Heart right ventricle (tissue), 16 donors: ENCODE measurements around the gene ANO9. TPM values are rescaled to one million over a fixed set of nuclear protein-coding genes. Genes with fewer than 3 reads are reported as not detected.

Experiments
- ATAC-seq, 8 donors: fragments of 200-7000 bp; cut with Tn5 transposase; one replicate each; pipeline ENCODE4 v1.9.1; 2020; ENCODE audit warnings: mild to moderate bottlenecking in 8 of 8, moderate library complexity in 8 of 8, moderate number of reproducible peaks in 1 of 8
- DNase-seq, 2 donors: peaks; one replicate each; pipeline ENCODE4 v3.0.0-alpha.2; 2020
- H3K27ac ChIP-seq, 10 donors: fragments of 200-600 bp; sonication (generic) in 2 of 10; one replicate each; pipeline versions ENCODE4 v1.5.0 to v1.8.0; 2020 to 2022; ENCODE audit warnings: mild to moderate bottlenecking in 3 of 10
- H3K27me3 ChIP-seq, 7 donors: fragments of 200-600 bp; one replicate each; pipeline ENCODE4 v1.8.0; 2021 to 2022; ENCODE audit warnings: mild to moderate bottlenecking in 2 of 7
- H3K36me3 ChIP-seq, 9 donors: fragments of 200-600 bp; sonication (generic) in 1 of 9; one replicate each; pipeline versions ENCODE4 v1.5.0 to v1.8.0; 2020 to 2022; ENCODE audit warnings: mild to moderate bottlenecking in 2 of 9
- H3K4me1 ChIP-seq, 9 donors: fragments of 200-600 bp; sonication (generic) in 1 of 9; one replicate each; pipeline versions ENCODE4 v1.5.0 to v1.8.0; 2020 to 2022; ENCODE audit warnings: mild to moderate bottlenecking in 4 of 9
- H3K4me3 ChIP-seq, 10 donors: fragments of 200-600 bp; sonication (generic) in 2 of 10; one replicate each; pipeline versions ENCODE4 v1.5.0 to v1.8.0; 2020 to 2022; ENCODE audit warnings: mild to moderate bottlenecking in 7 of 10, moderate library complexity in 2 of 10
- H3K9me3 ChIP-seq, 11 donors: fragments of 200-600 bp in 10 of 11; sonication (generic) in 2 of 11; one replicate each; pipeline versions ENCODE4 v1.5.0 to v1.8.0; 2013 to 2022; ENCODE audit warnings: mild to moderate bottlenecking in 2 of 11, control low read depth in 1 of 11, moderate library complexity in 1 of 11
- CTCF ChIP-seq, 9 donors: fragments of 200-600 bp; sonication (generic) in 2 of 9; IDR thresholded peaks; one replicate each; pipeline versions ENCODE4 v1.5.0 to v1.8.0; 2021 to 2022; ENCODE audit warnings: antibody characterized with exemption in 9 of 9, mild to moderate bottlenecking in 5 of 9, moderate library complexity in 1 of 9
- WGBS, 2 donors: extraction: QIAGEN DNeasy Blood & Tissue Kit; methylation state at CpG; one replicate each; pipeline ENCODE4 v1.1.7; 2013; ENCODE audit warnings: inconsistent platforms in 1 of 2; 5-methylcytosine and 5-hydroxymethylcytosine counted together
- intact Hi-C, 10 donors: fragments of 100-400 bp; cut with DNase I; formaldehyde crosslinking; loops; one replicate each; pipeline versions ENCODE4 v1.11.1 to v1.14.2; 2022
- polyA plus RNA-seq, 2 donors: library from polyadenylated mRNA; stranded (reverse); fragments of 200-250 nt; gene quantifications; one replicate each; pipeline ENCODE4 v1.2.3, GENCODE V29; 2013
- total RNA-seq, 10 donors: library from RNA; stranded (reverse); fragmentation: NEBNext Ultra II Directional in 3 of 10; extraction: Animal tissue kit (Norgen Biotek cat#: 25700) in 3 of 10; gene quantifications; one replicate each; pipeline versions ENCODE4 v1.2.1 to v1.2.4, GENCODE V29; 2021 to 2023
- donor health status: Arrhythmogenic right ventricular cardiomyopathy.
- donor health status: ischemic (EF 13 %, LVEDD 7.1; RV severe dilation, severe dysfunction).
- donor health status: healthy with polysubstance abuse.
- donor health status: DM: no; HTN: yes; CAD: no.
- donor health status: DM: no; HTN: no; CAD: no.
- donor health status: ischemic (EF 25% LVEDD 6.9; RV normal size, moderate dysfunction).
- donor health status: ischemic (EF 25% LVEDD 5.7; RV mildly dilated, moderate dysfunction).
- donor health status: healthy.
- donor health status: DM: yes; HTN: yes; CAD: no.
- donor health status: Ischemic cardiomyopathy.
- donor health status: ischemic (EF 35%, LVEDD 5.7; RV mildly dilated, moderate dysfunction).
- donor health status: nonischemic (EF 11% LVEDD 7.7; RV severe dilation, severe dysfunction).
- donor health status: DM: yes; HTN: yes; CAD: no.
- donor health status: PGD.
- donor health status: ischemic (EF 29% LVEDD 5.4; RV normal size, mild dysfunction).
- donor health status: nonischemic (EF 23%, LVEDD 6.1; RV moderate dilation, normal function).

Gene ANO9
- total and polyA plus RNA-seq, 12 donors, result 0.05 to 2.3 (median 0.19) TPM; not detected in 4

GRCh38 chr11:477052-477715 lies 35.4 kb upstream of the ANO9 start:
- Histone ChIP-seq H3K27me3 (no peaks in the 10 kb centered on the region), H3K4me3 (no peak overlapping the region), H3K9me3 (no peaks in the 10 kb centered on the region), H3K27ac (no peak overlapping the region), H3K36me3 (peaks cover 0 to 15% (median 0%) of the 10 kb centered on the region in 9 donors), H3K4me1 (no peaks in the 10 kb centered on the region)
- WGBS, 2 donors, result 81 to 84% methylated on average over 16 of the region's 16 CpGs
- TF ChIP-seq CTCF (IDR thresholded peaks at IDR 0.05), result no peak
- intact Hi-C loops, result no loop called here
- ATAC-seq (peak in 1 of 8 donors; percentile 10), DNase-seq (no peak)

GRCh38 chr11:476416-476815 lies 34.6 kb upstream of the ANO9 start:
- peaks cover 0 to 15% (median 0%) of the 10 kb centered on the region in 9 donors for H3K36me3 ChIP-seq
- intact Hi-C loops, result no loop called here
- H3K9me3 ChIP-seq, result no peaks in the 10 kb centered on the region
- H3K4me1 ChIP-seq, result no peaks in the 10 kb centered on the region
- 93 to 97% methylated on average over 15 of the region's 15 CpGs for WGBS, 2 donors
- no peak overlapping the region for H3K4me3 ChIP-seq
- TF ChIP-seq CTCF (IDR thresholded peaks at IDR 0.05), result no peak
- DNase-seq, result no peak
- no peak for ATAC-seq
- no peak overlapping the region for H3K27ac ChIP-seq
- H3K27me3 ChIP-seq, result no peaks in the 10 kb centered on the region

DNA sequence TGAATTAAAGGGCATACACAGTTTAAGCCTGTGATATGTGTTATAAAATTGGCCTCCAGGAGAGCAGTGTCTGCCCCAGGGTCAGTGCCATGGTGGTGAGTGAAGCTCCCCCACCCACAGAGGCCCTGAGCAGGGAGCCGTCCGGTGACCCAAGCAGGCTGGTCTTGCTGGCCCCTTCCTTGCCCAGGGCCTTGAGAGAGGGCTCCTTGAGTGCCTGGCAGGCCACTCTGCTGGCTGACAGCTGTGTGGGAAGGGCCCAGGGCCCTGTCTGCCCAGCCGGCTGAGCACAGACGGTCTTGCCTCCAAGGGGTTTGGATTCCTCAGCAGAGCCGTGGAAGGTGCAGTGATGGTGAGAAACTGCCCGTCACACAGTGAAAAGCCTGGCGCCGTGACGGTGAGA lies 34.1 kb upstream of the ANO9 start:
- no peak for TF ChIP-seq CTCF (IDR thresholded peaks at IDR 0.05)
- DNase-seq (no peak), ATAC-seq (no peak)
- Histone ChIP-seq H3K4me1 (peaks cover 0 to 4% (median 0%) of the 10 kb centered on the region in 9 donors), H3K9me3 (no peaks in the 10 kb centered on the region), H3K27ac (no peak overlapping the region), H3K4me3 (no peak overlapping the region), H3K36me3 (peaks cover 0 to 15% (median 0%) of the 10 kb centered on the region in 9 donors), H3K27me3 (no peaks in the 10 kb centered on the region)
- intact Hi-C loops, result no loop called here
- 93 to 95% methylated on average over 9 of the region's 9 CpGs for WGBS, 2 donors

GRCh38 chr11:474914-475506 lies 33.2 kb upstream of the ANO9 start:
- Histone ChIP-seq H3K27me3 (no peaks in the 10 kb centered on the region), H3K9me3 (no peaks in the 10 kb centered on the region), H3K4me1 (peaks cover 6 to 14% (median 9%) of the 10 kb centered on the region in 9 donors), H3K27ac (no peak overlapping the region), H3K4me3 (no peak overlapping the region), H3K36me3 (peaks cover 0 to 15% (median 0%) of the 10 kb centered on the region in 9 donors)
- ATAC-seq (no peak), DNase-seq (no peak)
- no peak for TF ChIP-seq CTCF (IDR thresholded peaks at IDR 0.05)
- 95 to 98% methylated on average over 48 of the region's 48 CpGs for WGBS, 2 donors
- intact Hi-C loops, result no loop called here
